SK-N-SH treated with all-trans-retinoic acid at 6 μM for 48 hours (cell line): ENCODE measurements around the gene FRMD3.

Source experiments
- ARNTL ChIP-seq: fragments of 450-650 bp; formaldehyde crosslinking; IDR thresholded peaks from 2 replicates; pipeline ENCODE4 v1.5.0; 2020; ENCODE audit warnings: low read depth, mild to moderate bottlenecking, moderate library complexity, borderline replicate concordance
- BACH2 ChIP-seq: fragments of 250-450 bp; sonication (Bioruptor Pico); IDR thresholded peaks from 2 replicates; pipeline ENCODE4 v1.9.0; 2021; ENCODE audit warnings: mild to moderate bottlenecking, borderline replicate concordance
- ISL1 ChIP-seq: fragments of 250-450 bp; sonication (Bioruptor Pico); IDR thresholded peaks from 2 replicates; pipeline ENCODE4 v2.1.2; 2022; ENCODE audit warnings: mild to moderate bottlenecking, moderate library complexity
- OSR1 ChIP-seq: fragments of 250-450 bp; sonication (Bioruptor Pico); IDR thresholded peaks from 2 replicates; pipeline ENCODE4 v1.8.0; 2022; ENCODE audit warnings: moderate library complexity, mild to moderate bottlenecking, inconsistent platforms
- PPARA ChIP-seq: fragments of 250-450 bp; sonication (Bioruptor Pico); IDR thresholded peaks from 2 replicates; pipeline ENCODE4 v1.5.0; 2020; ENCODE audit warnings: mild to moderate bottlenecking, borderline replicate concordance
- ZFP3 ChIP-seq: fragments of 250-450 bp; sonication (Bioruptor Pico); IDR thresholded peaks from 2 replicates; pipeline ENCODE4 v1.5.0; 2020; ENCODE audit warnings: mild to moderate bottlenecking, moderate library complexity
- ZNF8 ChIP-seq: fragments of 450-650 bp; formaldehyde crosslinking; IDR thresholded peaks from 2 replicates; pipeline ENCODE4 v1.5.0; 2020; ENCODE audit warnings: mild to moderate bottlenecking, moderate library complexity
- TF ChIP-seq, protein P1 (sequence below): fragments of 250-450 bp; sonication (Bioruptor Pico); IDR thresholded peaks from 2 replicates; pipeline ENCODE4 v1.8.0; 2020; ENCODE audit warnings: mild to moderate bottlenecking, moderate library complexity, borderline replicate concordance
- TF ChIP-seq, protein P2 (sequence below): fragments of 250-450 bp; sonication (Bioruptor Pico); IDR thresholded peaks from 2 replicates; pipeline ENCODE4 v1.8.0; 2021; ENCODE audit warnings: low read depth, mild to moderate bottlenecking, moderate library complexity, borderline replicate concordance
- TF ChIP-seq, protein P3 (sequence below): fragments of 250-450 bp; sonication (Bioruptor Pico); IDR thresholded peaks from 2 replicates; pipeline ENCODE4 v1.5.1; 2021; ENCODE audit warnings: mild to moderate bottlenecking, moderate library complexity

DNA sequence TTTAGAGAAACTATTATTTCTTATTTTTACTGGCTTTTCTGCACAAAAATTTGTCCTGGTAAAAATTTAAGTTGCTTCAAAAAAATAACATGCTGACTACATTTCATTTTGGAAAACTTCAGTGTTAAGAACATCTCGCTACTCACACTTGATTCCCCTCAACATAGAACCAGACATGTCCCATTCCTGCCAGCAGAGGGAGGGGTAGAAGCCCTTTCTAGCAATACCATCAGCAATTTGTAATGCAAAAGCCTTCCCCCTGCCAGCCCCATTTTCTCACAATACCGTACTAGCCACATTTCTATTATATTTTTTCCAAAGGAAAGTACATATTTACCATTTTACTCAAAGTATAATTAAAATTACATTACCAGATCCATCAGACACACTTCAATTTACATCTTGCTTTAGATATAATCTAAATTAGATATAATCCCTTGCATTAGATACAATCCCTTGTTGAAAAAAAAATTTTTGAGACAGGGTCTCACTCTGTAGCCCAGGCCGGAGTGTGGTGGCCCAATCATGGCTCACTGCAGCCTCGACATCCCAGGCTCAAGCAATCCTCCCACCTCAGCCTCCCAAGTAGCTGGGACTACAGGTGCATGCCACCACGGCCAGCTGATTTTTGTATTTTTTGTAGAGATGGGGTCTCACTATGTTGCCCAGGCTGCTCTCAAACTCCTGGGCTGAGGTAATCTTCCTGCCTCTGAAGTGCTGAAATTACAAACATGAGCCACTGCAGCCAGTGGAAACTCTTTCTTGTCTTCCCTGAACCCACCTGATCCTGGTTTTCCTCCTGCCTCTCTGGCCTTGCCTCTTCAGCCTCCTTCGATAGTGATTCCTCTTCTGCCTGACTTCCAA is 45.2 kb upstream of the FRMD3 start:
- no peak for TF ChIP-seq ISL1
- TF ChIP-seq, protein P1, sequence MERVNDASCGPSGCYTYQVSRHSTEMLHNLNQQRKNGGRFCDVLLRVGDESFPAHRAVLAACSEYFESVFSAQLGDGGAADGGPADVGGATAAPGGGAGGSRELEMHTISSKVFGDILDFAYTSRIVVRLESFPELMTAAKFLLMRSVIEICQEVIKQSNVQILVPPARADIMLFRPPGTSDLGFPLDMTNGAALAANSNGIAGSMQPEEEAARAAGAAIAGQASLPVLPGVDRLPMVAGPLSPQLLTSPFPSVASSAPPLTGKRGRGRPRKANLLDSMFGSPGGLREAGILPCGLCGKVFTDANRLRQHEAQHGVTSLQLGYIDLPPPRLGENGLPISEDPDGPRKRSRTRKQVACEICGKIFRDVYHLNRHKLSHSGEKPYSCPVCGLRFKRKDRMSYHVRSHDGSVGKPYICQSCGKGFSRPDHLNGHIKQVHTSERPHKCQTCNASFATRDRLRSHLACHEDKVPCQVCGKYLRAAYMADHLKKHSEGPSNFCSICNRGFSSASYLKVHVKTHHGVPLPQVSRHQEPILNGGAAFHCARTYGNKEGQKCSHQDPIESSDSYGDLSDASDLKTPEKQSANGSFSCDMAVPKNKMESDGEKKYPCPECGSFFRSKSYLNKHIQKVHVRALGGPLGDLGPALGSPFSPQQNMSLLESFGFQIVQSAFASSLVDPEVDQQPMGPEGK (CRISPR knock-in tag), result no peak
- no peak for TF ChIP-seq OSR1 (CRISPR knock-in tag)
- TF ChIP-seq ZFP3 (CRISPR knock-in tag), result no peak
- no peak for TF ChIP-seq ARNTL (CRISPR knock-in tag)
- TF ChIP-seq BACH2 (CRISPR knock-in tag), result no peak
- TF ChIP-seq, protein P2, sequence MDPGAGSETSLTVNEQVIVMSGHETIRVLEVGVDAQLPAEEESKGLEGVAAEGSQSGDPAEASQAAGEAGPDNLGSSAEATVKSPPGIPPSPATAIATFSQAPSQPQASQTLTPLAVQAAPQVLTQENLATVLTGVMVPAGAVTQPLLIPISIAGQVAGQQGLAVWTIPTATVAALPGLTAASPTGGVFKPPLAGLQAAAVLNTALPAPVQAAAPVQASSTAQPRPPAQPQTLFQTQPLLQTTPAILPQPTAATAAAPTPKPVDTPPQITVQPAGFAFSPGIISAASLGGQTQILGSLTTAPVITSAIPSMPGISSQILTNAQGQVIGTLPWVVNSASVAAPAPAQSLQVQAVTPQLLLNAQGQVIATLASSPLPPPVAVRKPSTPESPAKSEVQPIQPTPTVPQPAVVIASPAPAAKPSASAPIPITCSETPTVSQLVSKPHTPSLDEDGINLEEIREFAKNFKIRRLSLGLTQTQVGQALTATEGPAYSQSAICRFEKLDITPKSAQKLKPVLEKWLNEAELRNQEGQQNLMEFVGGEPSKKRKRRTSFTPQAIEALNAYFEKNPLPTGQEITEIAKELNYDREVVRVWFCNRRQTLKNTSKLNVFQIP (CRISPR knock-in tag), result no peak
- TF ChIP-seq, protein P3, sequence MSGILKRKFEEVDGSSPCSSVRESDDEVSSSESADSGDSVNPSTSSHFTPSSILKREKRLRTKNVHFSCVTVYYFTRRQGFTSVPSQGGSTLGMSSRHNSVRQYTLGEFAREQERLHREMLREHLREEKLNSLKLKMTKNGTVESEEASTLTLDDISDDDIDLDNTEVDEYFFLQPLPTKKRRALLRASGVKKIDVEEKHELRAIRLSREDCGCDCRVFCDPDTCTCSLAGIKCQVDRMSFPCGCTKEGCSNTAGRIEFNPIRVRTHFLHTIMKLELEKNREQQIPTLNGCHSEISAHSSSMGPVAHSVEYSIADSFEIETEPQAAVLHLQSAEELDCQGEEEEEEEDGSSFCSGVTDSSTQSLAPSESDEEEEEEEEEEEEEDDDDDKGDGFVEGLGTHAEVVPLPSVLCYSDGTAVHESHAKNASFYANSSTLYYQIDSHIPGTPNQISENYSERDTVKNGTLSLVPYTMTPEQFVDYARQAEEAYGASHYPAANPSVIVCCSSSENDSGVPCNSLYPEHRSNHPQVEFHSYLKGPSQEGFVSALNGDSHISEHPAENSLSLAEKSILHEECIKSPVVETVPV, result no peak
- no peak for TF ChIP-seq ZNF8
- no peak for TF ChIP-seq PPARA (CRISPR knock-in tag)
